WI38 (cell line): Measurements from ENCODE around the gene SMPD2.

Source experiments
- H3K4me3 ChIP-seq: 2 replicates; pipeline ENCODE4 v1.5.1; 2011; ENCODE audit warnings: low read depth, mild to moderate bottlenecking, control low read depth, low read length
- CTCF ChIP-seq: IDR thresholded peaks from 2 replicates; pipeline ENCODE4 v1.5.1; 2012; ENCODE audit warnings: low read depth, mild to moderate bottlenecking, control low read depth, low read length

Gene SMPD2

GRCh38 chr6:109473120-109473519 is 32.6 kb downstream of the SMPD2 start:
- TF ChIP-seq CTCF: no peak
- H3K4me3 ChIP-seq: no peak overlapping the region

GRCh38 chr6:109474995-109475394 is 34.5 kb downstream of the SMPD2 start:
- no peak for TF ChIP-seq CTCF

DNA sequence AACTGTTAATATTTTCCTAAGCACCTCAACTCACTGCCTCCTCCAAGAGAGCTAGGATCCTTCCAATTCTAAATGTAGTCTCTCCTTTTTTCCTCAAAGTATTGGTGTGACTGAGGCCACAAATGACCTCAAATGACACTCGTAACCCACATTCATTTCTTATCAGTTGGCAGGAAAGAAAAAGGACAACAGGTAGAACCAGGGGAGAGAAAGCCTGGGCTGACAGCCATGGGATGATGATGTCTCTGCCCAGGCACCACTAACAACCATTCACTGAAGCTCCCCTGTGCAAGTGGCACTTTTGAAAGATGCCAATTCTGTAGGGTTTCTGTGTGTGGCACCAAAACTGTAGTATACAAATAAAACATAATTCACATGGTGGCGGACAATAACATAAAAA is 35.1 kb downstream of the SMPD2 start:
- TF ChIP-seq CTCF: no peak
- no peak overlapping the region for H3K4me3 ChIP-seq

More at GRCh38 chr6:109474995-109475394, 34.5 kb downstream of the SMPD2 start:
- H3K4me3 ChIP-seq: no peak overlapping the region

- TF ChIP-seq CTCF: no peak
- no peak overlapping the region for H3K4me3 ChIP-seq
Measured at GRCh38 chr6:109477184-109477583, 36.7 kb downstream of the SMPD2 start.

GRCh38 chr6:109477725-109478124 is 37.2 kb downstream of the SMPD2 start:
- TF ChIP-seq CTCF: no peak
- H3K4me3 ChIP-seq: no peak overlapping the region

- TF ChIP-seq CTCF: no peak
- no peak overlapping the region for H3K4me3 ChIP-seq
Measured at GRCh38 chr6:109478222-109478805, 37.8 kb downstream of the SMPD2 start.

- H3K4me3 ChIP-seq: no peak overlapping the region
- TF ChIP-seq CTCF: no peak
Measured at GRCh38 chr6:109478841-109479624, 38.5 kb downstream of the SMPD2 start.
